Stimulated activated CD4-positive, alpha-beta T cell treated with anti-CD3 and anti-CD28 coated beads, Interleukin-15, amount 100 ng/mL, for 1 hour (primary cell): ENCODE data around the gene KLHL40.

Experiments
- DNase-seq, 2 donors: peaks; one replicate each; pipeline ENCODE4 v3.0.0-alpha.2; 2020; ENCODE audit warnings: low read depth in 1 of 2, low spot score in 1 of 2

Gene KLHL40

GRCh38 chr3:42690191-42690590 lies 4.9 kb downstream of the KLHL40 start:
- DNase-seq: no peak

DNA sequence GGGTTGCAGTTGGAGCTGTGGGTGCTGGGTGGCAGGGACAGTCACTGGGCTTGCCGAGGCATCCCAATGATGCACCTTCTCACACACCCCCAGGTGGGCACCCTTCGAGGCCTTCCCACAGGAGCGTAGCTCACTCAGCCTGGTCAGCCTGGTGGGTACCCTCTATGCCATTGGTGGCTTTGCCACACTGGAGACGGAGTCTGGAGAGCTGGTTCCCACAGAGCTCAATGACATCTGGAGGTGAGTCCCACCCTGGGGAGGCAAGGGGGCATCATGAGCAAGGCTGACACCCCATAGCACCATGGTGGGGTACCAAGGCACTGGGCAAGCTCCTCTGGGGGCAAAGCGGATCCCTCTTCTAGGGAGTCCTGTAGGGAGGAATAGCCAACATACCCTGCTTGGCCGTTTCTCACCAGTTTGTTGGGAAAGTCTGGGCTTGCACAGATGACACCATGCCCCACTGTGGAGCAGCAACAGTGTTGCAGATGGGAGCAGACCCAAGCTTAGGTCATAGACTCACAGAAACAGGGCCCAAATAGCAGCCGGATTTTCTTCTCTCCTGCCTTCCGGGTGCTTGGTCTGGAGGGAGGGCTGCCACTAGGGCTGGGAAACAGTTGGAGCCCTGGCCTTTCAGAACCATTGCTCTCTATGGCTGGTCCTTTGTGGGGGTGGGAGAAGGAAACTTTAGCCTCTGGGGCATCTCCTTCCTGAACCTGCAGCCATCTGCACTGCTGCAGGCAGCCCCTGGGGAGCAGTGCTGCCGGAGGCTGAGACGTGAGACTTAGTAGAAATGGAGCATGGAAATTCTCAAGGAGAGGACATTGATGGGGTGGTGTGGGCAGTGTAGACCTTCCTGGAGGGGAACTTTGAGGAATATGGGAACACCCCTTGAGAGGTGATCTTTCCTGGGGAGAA lies 5.7 kb downstream of the KLHL40 start:
- DNase-seq: no peak

DNA sequence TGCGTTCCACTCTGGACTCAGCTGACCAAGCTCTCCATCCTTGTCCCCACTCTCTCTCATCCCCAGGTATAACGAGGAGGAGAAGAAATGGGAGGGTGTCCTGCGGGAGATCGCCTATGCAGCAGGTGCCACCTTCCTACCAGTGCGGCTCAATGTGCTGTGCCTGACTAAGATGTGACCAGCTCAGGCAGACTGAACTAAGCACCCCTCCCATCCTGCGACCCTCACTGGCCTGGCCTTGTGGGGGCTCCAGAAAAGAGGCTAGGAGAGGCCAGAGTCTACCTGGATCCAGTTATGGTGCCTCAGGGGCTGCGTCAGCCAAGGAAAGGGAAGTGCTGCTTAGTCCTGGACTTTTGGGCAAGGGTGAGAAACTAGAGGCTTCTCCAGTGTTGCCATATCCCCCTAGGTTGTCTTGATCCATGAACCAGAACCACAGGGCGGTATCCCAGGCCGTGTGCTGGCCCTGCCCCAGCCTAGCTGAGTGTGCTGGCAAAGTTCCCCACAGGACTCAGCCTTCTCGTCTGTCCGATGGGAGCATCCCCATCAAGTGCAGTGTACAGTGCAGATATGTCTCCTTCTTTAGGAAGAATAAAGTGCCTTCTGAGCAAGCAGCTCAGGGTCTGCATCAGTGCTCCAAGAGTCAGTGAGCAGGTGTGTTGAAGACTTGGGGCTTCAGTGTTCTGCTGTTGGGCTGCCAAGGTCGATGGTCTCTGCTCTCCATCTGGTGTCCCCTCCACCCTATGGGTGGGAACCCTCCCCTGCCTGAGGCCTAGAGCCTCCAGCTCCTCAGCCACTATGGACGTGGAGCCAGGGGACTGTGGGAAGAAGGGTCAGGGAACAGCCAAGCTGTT lies 6.7 kb downstream of the KLHL40 start:
- DNase-seq: no peak

DNA sequence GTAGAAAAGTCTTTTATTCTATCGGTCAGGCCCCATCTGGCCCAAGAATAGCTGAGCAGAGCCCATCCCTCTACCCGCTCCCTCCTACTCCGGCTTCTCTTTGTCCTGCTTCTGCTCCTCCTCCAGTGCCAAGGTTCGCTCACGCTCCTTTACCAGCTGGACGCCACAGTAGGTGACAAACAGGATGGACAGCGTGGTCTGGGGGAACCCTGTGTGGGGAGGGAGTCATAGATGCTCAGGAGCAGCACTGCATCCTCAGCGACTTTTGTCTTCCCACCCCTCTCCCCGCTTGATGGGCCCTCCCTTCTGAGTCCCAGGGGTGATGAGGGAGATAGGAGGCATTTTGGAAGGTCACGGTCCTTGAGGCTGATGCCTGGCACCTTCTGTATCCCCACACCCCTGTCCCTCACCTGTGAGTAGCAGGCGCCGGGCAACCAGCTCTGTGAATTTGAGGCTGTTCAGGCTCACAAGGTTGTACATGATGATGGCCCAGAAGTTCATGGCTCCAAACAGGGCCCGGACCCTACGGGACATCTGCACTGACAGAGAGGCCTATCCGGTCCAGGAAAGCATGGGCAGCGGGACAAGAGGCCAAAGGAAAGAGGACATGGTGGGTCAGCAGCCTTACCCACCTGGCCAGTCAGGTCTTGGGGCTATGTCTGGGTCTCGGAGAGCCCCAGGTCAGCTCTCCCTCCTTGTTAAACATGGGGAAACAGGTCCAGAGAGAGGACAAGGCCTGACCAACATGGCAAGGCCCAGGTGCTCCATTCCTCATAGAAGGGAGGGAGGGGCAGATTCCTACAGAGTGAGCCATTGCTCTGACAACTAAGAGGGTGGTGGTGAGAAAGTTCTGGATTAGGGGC lies 7.6 kb downstream of the KLHL40 start:
- no peak for DNase-seq

GRCh38 chr3:42693530-42693930 lies 8.2 kb downstream of the KLHL40 start:
- DNase-seq: no peak

GRCh38 chr3:42694366-42694765 lies 9.0 kb downstream of the KLHL40 start:
- DNase-seq: no peak

GRCh38 chr3:42696356-42697288 lies 11.3 kb downstream of the KLHL40 start:
- no peak for DNase-seq

DNA sequence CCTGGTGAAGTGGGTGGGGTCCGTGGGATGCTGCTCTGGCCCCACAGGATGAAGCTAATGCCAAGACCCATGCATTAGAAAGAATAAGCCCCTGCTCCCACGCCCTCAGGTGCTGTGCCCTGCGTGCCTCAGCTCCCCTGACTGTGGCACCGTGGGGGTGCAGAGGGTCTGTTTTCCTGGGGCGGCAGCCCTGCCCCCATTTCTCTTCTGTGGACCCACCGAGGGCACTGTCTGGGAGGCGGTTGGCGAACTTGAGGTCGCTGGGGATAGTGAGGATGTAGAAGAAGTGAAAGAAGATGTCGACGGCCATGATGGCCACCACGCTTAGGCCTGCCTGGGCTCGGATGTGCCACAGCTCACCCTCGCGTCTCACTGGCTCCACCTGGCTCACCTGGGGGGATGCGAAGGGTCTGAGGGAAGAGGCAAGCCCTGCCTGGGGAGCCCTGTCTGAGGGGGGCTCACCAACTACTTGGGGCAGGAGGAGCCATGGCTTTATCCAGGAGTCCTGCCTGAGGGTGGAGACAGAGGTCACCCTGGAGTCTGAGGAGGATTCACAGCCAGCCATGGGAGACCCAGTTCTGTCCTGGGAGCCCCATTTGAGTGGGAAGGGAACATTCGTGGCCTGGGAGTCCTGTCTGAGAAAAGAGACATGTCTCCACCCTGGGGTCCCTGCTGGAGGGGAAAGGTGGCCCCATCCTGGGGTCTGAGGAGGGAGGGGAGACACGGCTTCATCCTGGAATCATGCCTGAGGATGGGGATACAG lies 12.1 kb downstream of the KLHL40 start:
- no peak for DNase-seq

DNA sequence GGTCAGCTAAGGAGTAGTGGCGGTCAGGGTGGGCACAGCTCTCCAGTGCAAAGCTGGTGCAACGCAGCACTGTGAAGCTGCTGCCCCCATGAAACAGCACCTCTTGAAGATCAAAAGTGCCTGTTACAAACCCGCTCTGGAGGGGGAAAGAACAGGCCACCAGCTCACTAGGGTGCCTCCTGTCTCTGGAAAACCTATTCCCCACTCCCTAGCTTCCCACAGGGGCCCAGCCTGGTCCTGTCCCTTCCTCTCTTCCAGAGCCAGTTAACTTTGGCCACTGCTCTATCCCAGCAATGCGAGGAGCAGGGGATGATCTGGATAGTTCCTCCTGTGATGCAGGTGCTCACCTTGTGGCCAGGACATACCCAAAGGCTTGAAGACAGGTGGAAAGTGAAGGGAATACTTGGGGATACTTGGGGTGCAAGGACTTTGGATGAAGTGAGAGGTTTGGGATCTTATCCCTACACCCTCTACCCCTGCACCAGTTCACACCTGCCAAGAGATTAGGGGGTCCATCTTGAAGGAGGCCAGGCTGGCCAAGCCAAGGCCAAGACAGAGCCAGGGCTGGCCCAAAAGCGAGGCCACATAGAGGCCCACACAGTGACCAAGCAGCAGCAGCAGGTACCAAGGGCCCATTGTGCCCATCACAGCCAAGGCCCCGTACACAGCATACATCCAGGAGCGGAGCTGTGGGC lies 13.0 kb downstream of the KLHL40 start:
- no peak for DNase-seq

GRCh38 chr3:42698911-42699230 lies 13.5 kb downstream of the KLHL40 start:
- no peak for DNase-seq

DNA sequence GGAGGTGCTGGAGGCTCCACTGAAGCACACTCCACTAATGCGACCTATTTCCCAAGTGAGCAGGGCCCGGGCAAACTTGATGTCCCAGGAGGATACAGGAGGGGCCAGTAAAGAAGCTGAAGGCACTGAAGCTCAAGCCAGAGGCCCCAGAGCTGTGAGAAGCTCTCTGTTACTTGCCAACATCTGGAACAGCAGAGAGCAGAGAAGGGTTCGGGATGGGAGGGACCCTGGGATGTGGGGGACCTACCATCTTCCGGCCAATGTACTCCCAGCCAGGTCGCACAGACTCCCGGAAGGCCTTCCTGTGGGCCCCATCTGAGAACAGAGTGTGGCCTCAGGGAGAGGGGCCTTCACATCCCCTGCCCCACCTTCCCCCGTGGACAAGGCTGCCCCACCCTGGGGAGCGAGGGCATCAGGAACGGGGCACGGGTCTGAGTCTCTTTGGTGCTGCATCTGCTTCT lies 14.2 kb downstream of the KLHL40 start:
- no peak for DNase-seq

DNA sequence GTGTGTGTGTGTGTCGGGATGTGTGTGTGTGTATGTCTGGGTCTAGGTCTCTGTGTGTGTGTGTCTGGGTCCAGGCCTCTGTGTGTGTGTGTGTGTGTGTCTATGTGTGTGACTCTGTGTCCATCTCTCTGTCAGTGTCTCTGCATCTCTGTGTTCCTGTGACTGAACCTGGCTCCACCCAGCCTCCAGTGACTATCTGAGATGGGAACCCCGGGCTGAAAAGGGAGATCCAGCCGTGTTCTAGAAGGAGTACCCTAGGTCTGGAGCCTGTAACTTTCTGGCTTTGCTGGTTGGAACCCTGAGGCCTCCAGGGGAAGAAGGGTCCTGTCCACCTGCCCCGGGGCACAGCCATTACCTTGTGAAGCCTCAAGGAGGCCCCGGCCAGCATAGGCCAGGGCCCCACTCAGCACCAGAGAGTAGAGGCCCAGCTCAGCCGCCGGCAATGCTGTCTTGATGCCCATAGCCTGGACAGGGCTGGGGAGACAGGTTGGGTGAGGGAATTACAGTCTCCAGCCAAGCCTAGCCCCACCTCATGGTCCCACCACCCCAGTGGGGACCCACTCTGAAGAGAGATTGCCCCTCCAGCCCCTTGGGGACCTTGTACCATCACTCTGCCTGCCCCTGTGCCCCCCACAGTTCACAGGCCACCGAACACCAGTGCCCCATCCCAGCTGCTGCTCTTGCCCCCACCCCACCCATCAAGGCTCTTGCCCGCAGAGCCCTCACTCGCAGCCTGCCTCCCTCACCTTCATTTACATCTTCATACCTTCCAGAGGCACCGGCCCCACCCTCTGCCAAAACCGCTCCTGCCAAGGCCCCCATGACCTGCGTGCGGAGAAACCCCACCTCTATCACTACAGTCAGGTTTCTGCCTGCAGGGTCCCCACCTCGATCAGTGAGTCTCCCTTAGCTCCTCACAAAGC lies 15.3 kb downstream of the KLHL40 start:
- no peak for DNase-seq

DNA sequence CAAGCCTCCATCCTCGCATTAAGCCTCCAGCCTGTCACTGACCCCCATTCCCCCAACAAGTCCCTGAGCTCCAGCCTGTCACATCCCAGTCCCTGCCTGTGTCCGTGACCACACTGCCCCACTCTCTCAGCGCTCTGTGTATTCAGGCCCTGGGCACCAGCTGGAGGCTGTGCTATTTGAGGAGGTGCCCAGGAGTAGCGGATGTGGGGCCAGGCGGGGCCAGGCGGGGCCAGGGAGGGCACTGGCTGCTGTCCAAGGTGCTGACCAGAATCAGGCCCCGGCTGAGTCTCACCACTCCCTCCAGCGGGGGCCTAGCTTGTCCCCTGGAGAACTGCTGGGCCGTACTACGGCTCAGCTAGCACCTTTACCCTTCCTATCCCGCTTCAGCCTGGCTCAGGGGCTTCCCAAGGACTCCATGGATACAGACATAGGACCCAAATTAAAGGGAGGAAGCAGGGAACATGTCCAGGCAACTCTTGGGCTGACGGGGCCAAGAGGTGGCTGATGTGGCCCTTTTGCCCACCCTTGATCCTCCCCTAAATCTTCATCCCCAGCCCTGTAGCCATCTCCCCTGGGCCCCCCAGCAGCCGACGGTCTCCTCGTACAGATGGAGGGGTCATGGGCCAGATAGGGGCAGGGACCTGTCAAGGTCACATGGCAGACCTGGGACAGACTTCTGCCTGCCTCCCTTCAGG lies 16.2 kb downstream of the KLHL40 start:
- peak; percentile 24 to 30 for DNase-seq

GRCh38 chr3:42702066-42702951 lies 17.0 kb downstream of the KLHL40 start, which contains the start of gene HHATL:
HHATL (minus strand) TSS chr3:42702798; CDS start chr3:42700826, 1,972 bp downstream.
- DNase-seq: no peak

- no peak for DNase-seq
Measured at GRCh38 chr3:42702982-42703694, 17.8 kb downstream of the KLHL40 start.

- no peak for DNase-seq
Measured at GRCh38 chr3:42703695-42704025, 18.3 kb downstream of the KLHL40 start.
